Uterus (tissue), 4 donors: Measurements from ENCODE around the gene KLF1. TPM values are rescaled to one million over a fixed set of nuclear protein-coding genes. Genes with fewer than 3 reads are reported as not detected.

Experiments used
- DNase-seq, 2 donors: peaks; one replicate each; pipeline ENCODE4 v3.0.0-alpha.2; 2019 to 2020
- H3K27ac ChIP-seq, 2 donors: fragments of 200-600 bp; sonication (generic); 1 replicate in 1 of 2; 2 replicates in 1 of 2; pipeline ENCODE4 v1.5.1; 2016 to 2018
- H3K27me3 ChIP-seq, 2 donors: fragments of 200-600 bp; sonication (generic); one replicate each; pipeline ENCODE4 v1.5.1; 2018 to 2019; ENCODE audit warnings: control low read depth in 1 of 2
- H3K36me3 ChIP-seq, 2 donors: fragments of 200-600 bp; sonication (generic); one replicate each; pipeline ENCODE4 v1.5.1; 2019; ENCODE audit warnings: control low read depth in 1 of 2
- H3K4me1 ChIP-seq, 2 donors: fragments of 200-600 bp; sonication (generic); one replicate each; pipeline ENCODE4 v1.5.1; 2018 to 2019; ENCODE audit warnings: control low read depth in 1 of 2
- H3K4me3 ChIP-seq, 2 donors: fragments of 200-600 bp; sonication (generic); 1 replicate in 1 of 2; 2 replicates in 1 of 2; pipeline ENCODE4 v1.5.1; 2018 to 2019; ENCODE audit warnings: mild to moderate bottlenecking in 1 of 2
- H3K9me3 ChIP-seq, 2 donors: fragments of 200-600 bp; sonication (generic); one replicate each; pipeline ENCODE4 v1.5.1; 2019; ENCODE audit warnings: control low read depth in 1 of 2
- POLR2A ChIP-seq, 2 donors: fragments of 450-650 bp; IDR thresholded peaks; one replicate each; pipeline ENCODE4 v1.6.1; 2016; ENCODE audit warnings: antibody characterized with exemption in 2 of 2, mild to moderate bottlenecking in 1 of 2, moderate library complexity in 1 of 2
- intact Hi-C: fragments of 100-400 bp; cut with DNase I; formaldehyde crosslinking; loops from one replicate; pipeline ENCODE4 v1.15.1; 2023; ENCODE audit warnings: low total_unique reads
- total RNA-seq, 4 donors: library from RNA; depleted of rRNA in 3 of 4; stranded (reverse); fragments of >200 nt in 3 of 4; gene quantifications; one replicate each; pipeline versions ENCODE4 v1.1.0 to v1.2.4, GENCODE V29; 2014 to 2023
- TF ChIP-seq, protein P1 (sequence below), 4 experiments: fragments of 200-600 bp in 2 of 4; fragments of 450-650 bp in 2 of 4; sonication (generic) in 2 of 4; IDR thresholded peaks; one replicate each; pipeline ENCODE4 v1.5.1; 2016 to 2019; ENCODE audit warnings: antibody characterized with exemption in 4 of 4, mild to moderate bottlenecking in 2 of 4, moderate library complexity in 1 of 4
- donor health status: DM: yes; HTN: yes; CAD: no.

The KLF1 gene
- total RNA-seq, 4 donors from 2014 or later = 0.77 to 0.97 TPM; not detected in 2

DNA sequence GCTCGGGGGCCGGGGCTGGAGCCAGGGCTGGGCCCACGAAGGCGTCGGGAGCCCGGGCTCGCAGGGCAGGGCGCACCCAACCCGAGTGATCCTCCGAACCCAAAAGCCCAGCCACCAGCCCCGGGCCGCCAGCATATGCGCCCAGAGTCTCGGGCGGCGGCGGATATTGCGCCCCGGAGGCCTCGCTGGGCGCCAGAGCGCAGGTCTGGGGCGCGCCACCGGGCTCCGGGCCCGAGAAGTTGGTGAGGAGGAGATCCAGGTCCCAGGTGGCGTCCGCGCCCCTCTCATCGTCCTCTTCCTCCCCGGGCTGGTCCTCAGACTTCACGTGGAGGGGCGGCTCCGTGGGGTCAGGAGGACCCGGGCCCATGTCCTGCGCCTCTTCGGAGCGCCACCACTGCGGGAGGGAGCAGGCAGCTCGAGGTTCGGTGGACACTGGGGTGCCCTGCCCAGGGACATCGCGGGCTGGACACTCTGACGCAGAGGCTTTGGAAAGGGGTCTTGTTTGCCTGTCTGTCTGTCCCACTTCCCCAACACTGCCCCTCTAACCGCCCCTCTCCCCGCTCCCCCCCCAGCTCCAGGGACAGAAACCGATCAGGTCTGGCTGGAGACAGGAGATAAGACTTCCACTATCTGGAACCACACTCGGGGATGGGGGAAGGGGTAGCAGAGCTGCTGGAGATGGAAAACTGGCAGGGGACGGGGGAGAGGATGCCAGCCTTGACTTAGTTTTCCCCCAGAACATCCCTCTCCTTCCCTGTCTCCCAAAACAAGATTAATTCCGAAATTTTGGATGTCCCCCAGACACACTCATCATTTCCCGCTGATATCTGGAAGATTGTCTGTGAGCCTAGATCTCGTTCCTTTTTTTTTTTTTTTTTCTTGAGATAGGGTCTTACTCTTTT, 1.0 kb downstream of the KLF1 start:
- TF ChIP-seq, protein P1, sequence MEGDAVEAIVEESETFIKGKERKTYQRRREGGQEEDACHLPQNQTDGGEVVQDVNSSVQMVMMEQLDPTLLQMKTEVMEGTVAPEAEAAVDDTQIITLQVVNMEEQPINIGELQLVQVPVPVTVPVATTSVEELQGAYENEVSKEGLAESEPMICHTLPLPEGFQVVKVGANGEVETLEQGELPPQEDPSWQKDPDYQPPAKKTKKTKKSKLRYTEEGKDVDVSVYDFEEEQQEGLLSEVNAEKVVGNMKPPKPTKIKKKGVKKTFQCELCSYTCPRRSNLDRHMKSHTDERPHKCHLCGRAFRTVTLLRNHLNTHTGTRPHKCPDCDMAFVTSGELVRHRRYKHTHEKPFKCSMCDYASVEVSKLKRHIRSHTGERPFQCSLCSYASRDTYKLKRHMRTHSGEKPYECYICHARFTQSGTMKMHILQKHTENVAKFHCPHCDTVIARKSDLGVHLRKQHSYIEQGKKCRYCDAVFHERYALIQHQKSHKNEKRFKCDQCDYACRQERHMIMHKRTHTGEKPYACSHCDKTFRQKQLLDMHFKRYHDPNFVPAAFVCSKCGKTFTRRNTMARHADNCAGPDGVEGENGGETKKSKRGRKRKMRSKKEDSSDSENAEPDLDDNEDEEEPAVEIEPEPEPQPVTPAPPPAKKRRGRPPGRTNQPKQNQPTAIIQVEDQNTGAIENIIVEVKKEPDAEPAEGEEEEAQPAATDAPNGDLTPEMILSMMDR (IDR thresholded peaks at IDR 0.05) = no peak
- no peak for TF ChIP-seq POLR2A (IDR thresholded peaks at IDR 0.05)
- H3K36me3 ChIP-seq = no peaks in the 10 kb centered on the region
- no peak for DNase-seq
- peaks cover 15 to 17% of the 10 kb centered on the region in 2 donors for H3K27me3 ChIP-seq
- H3K4me1 ChIP-seq = peaks cover 0 to 9% of the 10 kb centered on the region in 2 donors
- H3K4me3 ChIP-seq = peak overlapping the region in 1 of 2 donors; percentile 2
- H3K9me3 ChIP-seq = peaks cover 0 to 10% of the 10 kb centered on the region in 2 donors
- intact Hi-C loops = no loop called here
- no peak overlapping the region for H3K27ac ChIP-seq

DNA sequence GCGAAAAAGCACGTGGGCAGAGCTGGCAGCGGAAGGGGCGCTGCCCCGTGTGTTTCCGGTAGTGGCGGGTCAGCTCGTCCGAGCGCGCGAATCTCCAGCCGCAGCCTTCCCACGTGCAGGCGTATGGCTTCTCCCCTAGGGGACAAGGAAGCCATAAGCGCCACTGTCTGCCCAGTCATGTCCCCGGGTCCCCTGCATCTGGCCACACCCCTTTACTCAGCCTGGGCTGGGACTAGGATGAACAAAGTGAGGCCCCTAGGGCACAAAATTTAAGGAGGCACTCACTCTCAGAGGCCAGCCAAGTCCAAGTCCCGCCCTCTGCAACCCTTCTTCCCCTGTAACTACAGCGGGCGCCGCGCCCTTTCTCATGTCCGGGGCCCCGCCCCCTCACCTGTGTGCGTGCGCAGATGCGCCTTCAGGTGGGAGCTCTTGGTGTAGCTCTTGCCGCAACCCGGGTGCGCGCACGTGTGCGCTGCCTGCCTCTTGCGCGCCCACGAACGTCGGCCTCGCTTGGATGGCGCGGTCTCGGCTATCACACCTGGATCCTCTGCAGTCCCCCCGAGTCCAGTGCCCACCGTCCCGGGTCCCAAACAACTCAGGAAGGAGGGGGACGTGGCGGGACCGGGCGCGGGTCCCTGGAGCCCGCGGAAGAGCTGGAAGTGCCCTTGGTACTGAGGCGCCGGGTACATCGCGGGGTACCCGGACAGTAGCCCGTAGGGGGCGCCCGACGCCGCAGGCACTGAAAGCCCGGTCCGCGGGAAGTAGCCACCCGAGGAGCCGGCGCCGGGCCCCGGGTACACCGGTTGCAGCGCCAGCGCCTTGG, 1.9 kb downstream of the KLF1 start:
- Histone ChIP-seq H3K4me1 (peaks cover 0 to 9% of the 10 kb centered on the region in 2 donors), H3K27ac (no peak overlapping the region), H3K4me3 (peak overlapping the region in 1 of 2 donors; percentile 2), H3K36me3 (no peaks in the 10 kb centered on the region), H3K27me3 (peaks cover 15 to 17% of the 10 kb centered on the region in 2 donors), H3K9me3 (peaks cover 0 to 10% of the 10 kb centered on the region in 2 donors)
- no peak for DNase-seq
- intact Hi-C loops = no loop called here
- TF ChIP-seq, protein P1 (IDR thresholded peaks at IDR 0.05) = peak; percentile 13 to 40 (median 23)
- TF ChIP-seq POLR2A (IDR thresholded peaks at IDR 0.05) = peak in 1 of 2 donors; percentile 6

DNA sequence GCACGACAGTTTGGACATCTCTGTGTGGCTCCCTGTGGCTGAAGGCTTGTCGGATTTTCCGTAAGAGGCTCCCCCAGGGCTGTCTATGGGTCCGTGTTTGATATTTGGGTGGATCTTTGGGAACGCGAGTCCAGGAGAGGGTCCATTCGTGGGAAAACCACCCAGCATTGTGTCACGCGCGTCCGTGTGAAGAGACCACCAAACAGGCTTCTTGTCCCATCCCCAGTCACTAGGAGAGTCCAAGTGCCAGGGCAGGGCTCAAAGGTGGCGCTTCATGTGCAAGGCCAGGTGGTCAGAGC, 2.4 kb downstream of the KLF1 start:
- H3K4me3 ChIP-seq = no peak overlapping the region
- intact Hi-C loops = no loop called here
- peaks cover 0 to 9% of the 10 kb centered on the region in 2 donors for H3K4me1 ChIP-seq
- H3K9me3 ChIP-seq = peaks cover 0 to 10% of the 10 kb centered on the region in 2 donors
- H3K27ac ChIP-seq = no peak overlapping the region
- TF ChIP-seq POLR2A (IDR thresholded peaks at IDR 0.05) = no peak
- TF ChIP-seq, protein P1 (IDR thresholded peaks at IDR 0.05) = no peak
- H3K27me3 ChIP-seq = peaks cover 15 to 17% of the 10 kb centered on the region in 2 donors
- no peak for DNase-seq
- no peaks in the 10 kb centered on the region for H3K36me3 ChIP-seq

DNA sequence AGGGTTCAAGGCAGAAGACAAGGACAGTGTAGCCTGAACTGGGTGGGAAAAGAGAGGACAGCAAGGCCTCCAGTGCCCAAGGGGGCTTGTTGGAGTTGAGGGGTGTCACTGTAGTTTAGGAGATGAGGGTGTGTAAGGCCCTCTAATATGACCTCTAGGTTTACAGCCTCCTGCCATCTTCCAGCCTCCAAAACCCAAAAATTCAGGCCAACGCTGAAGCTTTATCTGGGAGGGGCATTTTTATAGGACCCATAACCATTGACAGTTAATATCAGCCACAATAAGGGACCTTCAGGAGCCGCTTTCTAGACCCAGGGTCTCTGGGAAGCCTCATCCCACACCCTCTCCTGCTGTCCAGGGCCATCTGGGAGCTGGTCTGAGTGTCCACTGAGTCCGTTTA, 2.8 kb downstream of the KLF1 start:
- intact Hi-C loops = no loop called here
- H3K27me3 ChIP-seq = peaks cover 15 to 17% of the 10 kb centered on the region in 2 donors
- DNase-seq = no peak

More for the DNA sequence above, 2.8 kb downstream of the KLF1 start:
- no peak overlapping the region for H3K4me3 ChIP-seq
- peaks cover 0 to 9% of the 10 kb centered on the region in 2 donors for H3K4me1 ChIP-seq
- TF ChIP-seq POLR2A (IDR thresholded peaks at IDR 0.05) = no peak
- TF ChIP-seq, protein P1 (IDR thresholded peaks at IDR 0.05) = no peak
- no peak overlapping the region for H3K27ac ChIP-seq
- peaks cover 0 to 10% of the 10 kb centered on the region in 2 donors for H3K9me3 ChIP-seq
- H3K36me3 ChIP-seq = no peaks in the 10 kb centered on the region
